ENCODE results near the gene TMOD1. TPM values are rescaled to one million over a fixed set of nuclear protein-coding genes. Genes with fewer than 3 reads are reported as not detected.

The TMOD1 gene
- total RNA-seq, 1 experiment from 2014 or later, result not detected

DNA sequence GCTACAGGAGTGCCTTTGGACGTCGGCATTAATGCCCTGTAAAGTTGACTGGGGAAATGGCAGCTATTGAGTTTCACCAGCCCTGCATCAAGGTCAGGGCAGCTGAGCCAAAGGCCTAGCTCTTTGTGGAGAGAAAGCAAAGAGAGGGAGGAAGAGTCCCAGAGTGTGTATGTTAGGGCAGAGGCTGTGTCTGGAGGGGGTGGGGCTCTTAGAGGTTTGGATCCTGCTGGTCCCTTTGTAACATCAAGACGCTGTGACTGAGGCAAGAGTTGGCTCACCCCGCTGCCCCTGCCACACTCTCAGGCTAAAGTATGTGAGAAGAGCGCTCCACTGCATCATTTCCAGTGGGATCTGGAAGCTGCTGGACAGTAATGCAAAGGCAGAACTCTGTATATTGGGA is 34.3 kb downstream of the TMOD1 start:
- H4K20me1 ChIP-seq (ENCODE audit: insufficient read depth, low read depth, low read length), result no peaks in the 10 kb centered on the region
- H3K9ac ChIP-seq (ENCODE audit: low read length), result no peak overlapping the region
- H3K79me2 ChIP-seq (ENCODE audit: low read length), result no peaks in the 10 kb centered on the region
- no peaks in the 10 kb centered on the region for H3K27me3 ChIP-seq (ENCODE audit: low read length)
- no peaks in the 10 kb centered on the region for H3K9me2 ChIP-seq (replicated peaks; ENCODE audit: insufficient read depth, low read length)
- H3K9me3 ChIP-seq (ENCODE audit: low read length), result no peaks in the 10 kb centered on the region
- H3K36me3 ChIP-seq (ENCODE audit: insufficient read depth, low read length), result no peaks in the 10 kb centered on the region
- no peaks in the 10 kb centered on the region for H3K4me1 ChIP-seq (ENCODE audit: low read length)
- H2AFZ ChIP-seq (ENCODE audit: low read length), result no peak overlapping the region
- no peak overlapping the region for H3K4me3 ChIP-seq (ENCODE audit: low read length)
- DNase-seq, result no peak
- H3K4me2 ChIP-seq (ENCODE audit: low read depth, low read length, poor library complexity, severe bottlenecking), result no peak overlapping the region
- no peak overlapping the region for H3K27ac ChIP-seq (ENCODE audit: low read length)

DNA sequence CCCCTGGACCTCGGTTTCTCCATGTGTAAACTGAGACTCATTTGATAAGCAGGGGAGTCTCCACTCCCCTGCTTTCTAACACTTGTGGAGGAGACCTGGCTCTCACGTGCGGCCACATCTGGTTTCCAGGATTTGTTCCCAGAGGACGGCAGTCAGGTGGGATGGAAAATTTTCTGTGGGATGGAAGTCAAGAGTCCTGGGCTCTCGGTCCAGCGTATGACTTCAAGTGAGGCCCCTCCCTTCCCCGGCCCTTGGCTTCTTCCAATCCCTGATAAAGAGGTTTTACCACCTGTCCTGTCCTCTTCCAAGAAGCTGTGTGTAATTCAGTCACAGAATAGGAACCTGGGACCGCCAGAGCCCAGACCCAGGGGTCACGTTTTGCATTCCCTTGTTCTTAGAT is 35.0 kb downstream of the TMOD1 start:
- Histone ChIP-seq H2AFZ (ENCODE audit: low read length) (no peak overlapping the region), H3K36me3 (ENCODE audit: insufficient read depth, low read length) (no peaks in the 10 kb centered on the region), H3K4me3 (ENCODE audit: low read length) (no peak overlapping the region), H3K79me2 (ENCODE audit: low read length) (no peaks in the 10 kb centered on the region), H3K9me2 (replicated peaks; ENCODE audit: insufficient read depth, low read length) (no peaks in the 10 kb centered on the region), H3K9me3 (ENCODE audit: low read length) (no peaks in the 10 kb centered on the region), H4K20me1 (ENCODE audit: insufficient read depth, low read depth, low read length) (no peaks in the 10 kb centered on the region), H3K4me1 (ENCODE audit: low read length) (no peaks in the 10 kb centered on the region), H3K27ac (ENCODE audit: low read length) (no peak overlapping the region), H3K27me3 (ENCODE audit: low read length) (no peaks in the 10 kb centered on the region), H3K4me2 (ENCODE audit: low read depth, low read length, poor library complexity, severe bottlenecking) (no peak overlapping the region), H3K9ac (ENCODE audit: low read length) (no peak overlapping the region)
- no peak for DNase-seq

DNA sequence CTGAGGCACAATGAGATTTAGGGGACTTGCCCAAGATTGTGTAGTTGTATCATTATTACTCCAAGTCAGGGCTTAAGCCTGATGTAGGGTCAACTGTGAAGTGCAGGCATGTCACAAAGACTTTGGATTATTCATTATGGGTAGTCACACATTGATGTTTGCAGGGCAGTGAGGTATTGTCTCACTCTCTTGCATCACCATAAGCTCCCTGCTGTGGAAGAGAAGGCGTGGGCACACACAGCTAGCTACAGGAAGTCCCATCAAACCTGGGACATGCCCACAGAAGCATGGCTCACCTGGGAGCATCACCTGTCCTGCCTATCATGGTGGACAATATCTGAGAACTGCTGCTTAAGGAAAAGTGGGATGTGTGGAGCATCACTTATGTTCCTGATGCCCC is 42.1 kb downstream of the TMOD1 start:
- Histone ChIP-seq H3K27ac (ENCODE audit: low read length) (no peak overlapping the region), H3K9me3 (ENCODE audit: low read length) (no peaks in the 10 kb centered on the region)

DNA sequence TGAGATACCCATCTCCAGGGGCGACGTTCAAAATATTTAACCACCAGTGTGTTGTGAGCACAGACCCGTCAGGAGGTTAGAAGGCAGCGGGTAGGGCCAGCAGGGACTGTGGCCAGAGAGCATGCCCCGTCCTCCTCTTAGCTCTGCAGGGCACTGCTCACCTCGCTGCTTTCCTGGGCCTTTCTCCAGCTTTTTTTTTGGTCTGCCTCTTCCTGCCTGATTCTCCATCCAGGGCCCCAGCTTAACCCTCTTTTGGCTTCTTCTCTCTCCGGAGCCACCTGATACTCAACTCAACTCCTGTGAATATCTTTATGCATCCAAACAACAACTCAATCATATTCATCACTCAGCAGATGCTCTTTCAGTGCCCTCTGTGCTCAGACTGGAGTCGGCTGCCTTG is 44.0 kb downstream of the TMOD1 start:
- H3K27me3 ChIP-seq (ENCODE audit: low read length), result no peaks in the 10 kb centered on the region
- H3K27ac ChIP-seq (ENCODE audit: low read length), result no peak overlapping the region
- no peak overlapping the region for H2AFZ ChIP-seq (ENCODE audit: low read length)
- no peak overlapping the region for H3K9ac ChIP-seq (ENCODE audit: low read length)
- no peak overlapping the region for H3K4me2 ChIP-seq (ENCODE audit: low read depth, low read length, poor library complexity, severe bottlenecking)
- no peaks in the 10 kb centered on the region for H4K20me1 ChIP-seq (ENCODE audit: insufficient read depth, low read depth, low read length)
- no peaks in the 10 kb centered on the region for H3K9me2 ChIP-seq (replicated peaks; ENCODE audit: insufficient read depth, low read length)
- H3K36me3 ChIP-seq (ENCODE audit: insufficient read depth, low read length), result no peaks in the 10 kb centered on the region
- no peak for DNase-seq
- no peaks in the 10 kb centered on the region for H3K79me2 ChIP-seq (ENCODE audit: low read length)
- H3K9me3 ChIP-seq (ENCODE audit: low read length), result no peaks in the 10 kb centered on the region
- H3K4me1 ChIP-seq (ENCODE audit: low read length), result no peaks in the 10 kb centered on the region
- H3K4me3 ChIP-seq (ENCODE audit: low read length), result no peak overlapping the region

More for the DNA sequence above, 42.1 kb downstream of the TMOD1 start:
- Histone ChIP-seq H3K4me2 (ENCODE audit: low read depth, low read length, poor library complexity, severe bottlenecking) (no peak overlapping the region), H3K36me3 (ENCODE audit: insufficient read depth, low read length) (no peaks in the 10 kb centered on the region), H3K4me3 (ENCODE audit: low read length) (no peak overlapping the region), H3K9me2 (replicated peaks; ENCODE audit: insufficient read depth, low read length) (no peaks in the 10 kb centered on the region), H3K9ac (ENCODE audit: low read length) (no peak overlapping the region), H4K20me1 (ENCODE audit: insufficient read depth, low read depth, low read length) (no peaks in the 10 kb centered on the region), H2AFZ (ENCODE audit: low read length) (no peak overlapping the region), H3K79me2 (ENCODE audit: low read length) (no peaks in the 10 kb centered on the region), H3K27me3 (ENCODE audit: low read length) (no peaks in the 10 kb centered on the region), H3K4me1 (ENCODE audit: low read length) (no peaks in the 10 kb centered on the region)
- no peak for DNase-seq

DNA sequence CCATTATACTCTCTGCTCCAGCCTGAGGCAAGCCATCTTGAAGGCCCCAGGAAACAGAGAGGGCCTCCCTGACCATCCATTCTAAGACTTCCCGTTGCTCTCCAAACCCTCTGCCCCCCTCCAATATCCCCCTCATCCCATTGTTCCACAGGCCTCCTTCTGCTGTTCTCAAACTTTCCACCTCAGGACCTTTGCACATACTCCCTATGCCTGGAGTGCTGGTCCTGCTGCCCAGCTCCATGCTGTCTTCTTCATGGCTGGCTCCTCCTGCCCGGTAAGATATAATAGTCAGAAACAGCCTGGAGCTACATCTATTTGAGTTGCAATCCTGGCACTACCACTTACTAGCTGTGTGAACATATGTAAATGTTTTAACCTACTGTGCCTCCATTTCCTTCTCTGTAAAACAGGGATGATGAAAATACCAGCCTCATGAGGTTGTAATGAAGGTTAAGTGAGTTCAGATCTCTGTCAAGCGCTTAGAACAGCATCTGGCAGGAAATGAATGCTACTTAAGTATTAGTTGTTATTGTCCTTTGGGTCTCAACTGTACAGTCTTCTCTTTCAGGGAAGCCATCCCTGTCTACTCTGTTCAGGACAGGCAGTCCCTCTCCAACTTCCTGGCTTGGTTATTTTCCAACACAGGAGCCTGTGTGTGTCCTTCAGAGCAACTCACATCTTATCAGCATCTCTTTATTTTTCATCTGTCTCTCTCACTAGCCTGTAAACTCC is 45.8 kb downstream of the TMOD1 start:
- H3K79me2 ChIP-seq (ENCODE audit: low read length), result no peaks in the 10 kb centered on the region
- DNase-seq, result no peak
- no peak overlapping the region for H3K4me2 ChIP-seq (ENCODE audit: low read depth, low read length, poor library complexity, severe bottlenecking)
- H2AFZ ChIP-seq (ENCODE audit: low read length), result no peak overlapping the region
- H3K27ac ChIP-seq (ENCODE audit: low read length), result no peak overlapping the region
- no peaks in the 10 kb centered on the region for H3K4me1 ChIP-seq (ENCODE audit: low read length)
- H3K27me3 ChIP-seq (ENCODE audit: low read length), result no peaks in the 10 kb centered on the region
- H3K9ac ChIP-seq (ENCODE audit: low read length), result no peak overlapping the region
- H3K9me3 ChIP-seq (ENCODE audit: low read length), result no peaks in the 10 kb centered on the region
- H3K9me2 ChIP-seq (replicated peaks; ENCODE audit: insufficient read depth, low read length), result no peaks in the 10 kb centered on the region
- no peak overlapping the region for H3K4me3 ChIP-seq (ENCODE audit: low read length)
- H4K20me1 ChIP-seq (ENCODE audit: insufficient read depth, low read depth, low read length), result no peaks in the 10 kb centered on the region
- no peaks in the 10 kb centered on the region for H3K36me3 ChIP-seq (ENCODE audit: insufficient read depth, low read length)

DNA sequence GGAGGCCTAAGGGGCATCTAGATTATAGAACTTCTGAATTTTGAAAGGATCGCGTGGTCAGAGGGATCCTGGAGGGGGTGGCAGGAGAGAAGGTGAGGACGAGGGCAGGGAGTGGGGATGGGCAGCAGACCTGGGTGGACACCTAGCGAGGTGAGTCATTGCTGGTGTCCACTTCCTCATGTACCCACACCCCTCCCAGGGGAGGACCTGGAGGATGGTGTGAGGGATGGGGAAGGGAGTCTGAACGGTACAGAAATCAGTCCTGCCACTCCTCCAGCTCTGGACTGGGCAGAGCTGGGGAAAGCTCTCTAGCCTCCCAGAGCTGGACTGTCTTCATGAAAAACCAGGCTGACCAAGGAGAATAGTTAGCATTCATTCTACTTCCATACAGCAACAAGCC is 46.9 kb downstream of the TMOD1 start:
- H3K36me3 ChIP-seq (ENCODE audit: insufficient read depth, low read length), result no peaks in the 10 kb centered on the region
- no peak for DNase-seq
- H3K4me2 ChIP-seq (ENCODE audit: low read depth, low read length, poor library complexity, severe bottlenecking), result no peak overlapping the region
- H3K79me2 ChIP-seq (ENCODE audit: low read length), result no peaks in the 10 kb centered on the region
- H3K9ac ChIP-seq (ENCODE audit: low read length), result no peak overlapping the region
- no peaks in the 10 kb centered on the region for H3K4me1 ChIP-seq (ENCODE audit: low read length)
- H3K27me3 ChIP-seq (ENCODE audit: low read length), result no peaks in the 10 kb centered on the region
- H3K9me2 ChIP-seq (replicated peaks; ENCODE audit: insufficient read depth, low read length), result no peaks in the 10 kb centered on the region
- no peaks in the 10 kb centered on the region for H4K20me1 ChIP-seq (ENCODE audit: insufficient read depth, low read depth, low read length)
- H3K4me3 ChIP-seq (ENCODE audit: low read length), result no peak overlapping the region
- H3K9me3 ChIP-seq (ENCODE audit: low read length), result no peaks in the 10 kb centered on the region
- H2AFZ ChIP-seq (ENCODE audit: low read length), result no peak overlapping the region
- H3K27ac ChIP-seq (ENCODE audit: low read length), result no peak overlapping the region

DNA sequence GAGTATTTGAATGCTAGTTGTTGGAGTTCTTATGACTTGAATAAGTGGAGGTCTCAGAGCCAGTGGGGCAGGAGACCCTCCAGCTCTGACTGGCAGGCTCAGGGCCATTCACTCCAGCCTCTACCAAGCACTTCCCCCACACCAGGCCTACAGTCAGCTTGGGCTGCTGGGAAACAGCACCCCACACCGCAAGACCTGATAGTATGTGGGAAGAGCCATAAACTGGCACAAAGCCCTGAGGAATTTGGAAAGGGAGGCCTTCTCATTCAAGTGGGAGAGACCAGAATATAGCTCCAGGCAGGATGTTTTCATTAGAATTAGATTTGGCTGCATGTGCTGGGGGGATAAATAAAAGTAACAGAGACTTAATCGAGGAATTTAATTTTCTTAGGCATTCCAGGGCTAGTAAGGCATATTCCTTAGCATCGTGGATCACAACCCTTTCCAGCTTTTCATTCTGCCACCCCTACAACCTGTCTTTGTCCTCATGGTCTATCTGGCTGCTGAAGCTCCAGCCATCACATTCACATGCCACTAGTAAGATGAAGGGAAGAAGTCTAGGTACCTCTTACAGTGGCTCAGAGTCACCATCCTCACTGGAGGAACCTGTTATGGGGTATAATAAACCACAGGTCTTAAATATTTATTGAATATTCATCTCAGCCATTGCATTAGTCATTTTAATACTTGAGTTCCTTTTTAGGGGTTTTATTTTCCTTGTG is 47.5 kb downstream of the TMOD1 start:
- Histone ChIP-seq H3K9ac (ENCODE audit: low read length) (no peak overlapping the region), H3K27ac (ENCODE audit: low read length) (no peak overlapping the region), H2AFZ (ENCODE audit: low read length) (no peak overlapping the region), H3K79me2 (ENCODE audit: low read length) (no peaks in the 10 kb centered on the region), H3K4me2 (ENCODE audit: low read depth, low read length, poor library complexity, severe bottlenecking) (no peak overlapping the region), H3K4me1 (ENCODE audit: low read length) (no peaks in the 10 kb centered on the region), H4K20me1 (ENCODE audit: insufficient read depth, low read depth, low read length) (no peaks in the 10 kb centered on the region), H3K36me3 (ENCODE audit: insufficient read depth, low read length) (no peaks in the 10 kb centered on the region), H3K9me2 (replicated peaks; ENCODE audit: insufficient read depth, low read length) (no peaks in the 10 kb centered on the region), H3K27me3 (ENCODE audit: low read length) (no peaks in the 10 kb centered on the region), H3K9me3 (ENCODE audit: low read length) (no peaks in the 10 kb centered on the region), H3K4me3 (ENCODE audit: low read length) (no peak overlapping the region)
- no peak for DNase-seq

DNA sequence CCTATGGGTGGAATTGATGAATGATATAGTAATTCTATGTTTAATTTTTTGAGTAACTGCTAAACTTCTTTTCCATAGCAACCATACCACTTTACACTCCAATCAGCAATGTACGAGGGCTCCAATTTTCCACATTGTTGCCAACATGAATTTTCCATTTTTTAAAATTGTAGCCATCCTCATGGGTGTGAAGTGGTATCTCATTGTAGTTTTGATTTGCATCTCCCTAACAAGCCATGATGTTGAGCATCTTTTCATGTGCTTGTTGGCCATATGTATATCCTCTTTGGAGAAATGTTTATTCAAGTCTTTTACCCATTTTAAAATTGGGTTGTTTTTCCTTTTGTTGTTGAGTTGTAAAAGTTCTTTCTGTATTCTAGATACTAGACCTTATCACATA is 48.9 kb downstream of the TMOD1 start:
- Histone ChIP-seq H3K36me3 (ENCODE audit: insufficient read depth, low read length) (no peaks in the 10 kb centered on the region), H3K79me2 (ENCODE audit: low read length) (no peaks in the 10 kb centered on the region), H2AFZ (ENCODE audit: low read length) (no peak overlapping the region), H3K4me3 (ENCODE audit: low read length) (no peak overlapping the region), H3K4me1 (ENCODE audit: low read length) (no peaks in the 10 kb centered on the region), H4K20me1 (ENCODE audit: insufficient read depth, low read depth, low read length) (no peaks in the 10 kb centered on the region), H3K4me2 (ENCODE audit: low read depth, low read length, poor library complexity, severe bottlenecking) (no peak overlapping the region), H3K27me3 (ENCODE audit: low read length) (no peaks in the 10 kb centered on the region), H3K9me3 (ENCODE audit: low read length) (no peaks in the 10 kb centered on the region), H3K9ac (ENCODE audit: low read length) (no peak overlapping the region), H3K9me2 (replicated peaks; ENCODE audit: insufficient read depth, low read length) (no peaks in the 10 kb centered on the region), H3K27ac (ENCODE audit: low read length) (no peak overlapping the region)
- no peak for DNase-seq
